IMR-90 (cell line): ENCODE measurements around the gene GSTT2B. TPM values are rescaled to one million over a fixed set of nuclear protein-coding genes. Genes with fewer than 3 reads are reported as not detected.

Experiments used
- polyA plus RNA-seq, 3 experiments: library from polyadenylated mRNA; depleted of rRNA; stranded (reverse); fragments of >200 nt; gene quantifications; 2 replicates each; pipeline ENCODE4 v1.2.3, GENCODE V29; 2012; ENCODE audit warnings: low replicate concordance in 1 of 3
- total RNA-seq: library from RNA; depleted of rRNA; stranded (reverse); fragments of >200 nt; gene quantifications from 2 replicates; pipeline ENCODE4 v1.2.3, GENCODE V29; 2012
- TF ChIP-seq, protein P1 (sequence below): conservative IDR thresholded peaks from 2 replicates; pipeline ENCODE4 v1.5.1; 2012; ENCODE audit warnings: mild to moderate bottlenecking, low read depth, low read length, improper control_type of control experiment

GSTT2B gene
- total and polyA plus RNA-seq, 2 of the 4 experiments (the other 2 are of a cell fraction), result 15.1 to 77.0 TPM

DNA sequence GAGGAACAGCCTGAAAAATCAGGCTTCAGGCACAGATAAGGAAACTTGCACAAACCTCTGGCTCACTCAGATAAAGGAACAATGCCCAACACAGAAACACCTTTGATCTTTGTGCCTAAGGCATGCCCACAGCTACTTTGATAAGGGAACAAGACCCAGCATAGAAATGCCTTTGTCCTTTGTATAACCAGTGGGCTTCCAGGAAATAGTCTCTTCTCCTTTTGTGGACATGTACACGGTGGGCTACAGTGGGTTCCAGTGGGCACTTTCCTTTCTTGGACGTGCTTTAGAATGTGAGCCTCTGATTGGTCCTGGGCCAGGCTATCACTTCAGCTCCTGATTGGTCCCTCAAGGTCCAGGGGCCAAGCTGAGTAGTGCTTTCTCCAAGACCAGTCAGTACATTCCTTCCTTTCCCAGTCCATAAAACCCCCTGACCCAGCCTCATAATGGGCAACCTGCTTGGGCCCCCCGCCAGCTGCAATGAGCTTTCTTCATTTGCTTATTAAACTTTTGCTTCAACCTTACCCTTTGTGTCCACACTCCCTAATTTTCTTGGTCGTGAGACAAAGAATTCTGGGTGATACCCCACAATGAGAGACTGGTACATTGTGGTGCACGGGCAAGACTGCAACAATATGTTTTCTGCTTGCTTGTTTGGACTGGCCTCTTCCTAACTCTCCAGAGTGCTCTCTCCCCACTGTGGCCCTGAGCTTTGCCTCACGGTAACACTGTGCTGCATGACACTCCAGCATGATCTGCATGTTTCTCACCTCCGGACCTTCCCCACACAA, 48.4 kb upstream of the GSTT2B start (continued):
- TF ChIP-seq, protein P1, sequence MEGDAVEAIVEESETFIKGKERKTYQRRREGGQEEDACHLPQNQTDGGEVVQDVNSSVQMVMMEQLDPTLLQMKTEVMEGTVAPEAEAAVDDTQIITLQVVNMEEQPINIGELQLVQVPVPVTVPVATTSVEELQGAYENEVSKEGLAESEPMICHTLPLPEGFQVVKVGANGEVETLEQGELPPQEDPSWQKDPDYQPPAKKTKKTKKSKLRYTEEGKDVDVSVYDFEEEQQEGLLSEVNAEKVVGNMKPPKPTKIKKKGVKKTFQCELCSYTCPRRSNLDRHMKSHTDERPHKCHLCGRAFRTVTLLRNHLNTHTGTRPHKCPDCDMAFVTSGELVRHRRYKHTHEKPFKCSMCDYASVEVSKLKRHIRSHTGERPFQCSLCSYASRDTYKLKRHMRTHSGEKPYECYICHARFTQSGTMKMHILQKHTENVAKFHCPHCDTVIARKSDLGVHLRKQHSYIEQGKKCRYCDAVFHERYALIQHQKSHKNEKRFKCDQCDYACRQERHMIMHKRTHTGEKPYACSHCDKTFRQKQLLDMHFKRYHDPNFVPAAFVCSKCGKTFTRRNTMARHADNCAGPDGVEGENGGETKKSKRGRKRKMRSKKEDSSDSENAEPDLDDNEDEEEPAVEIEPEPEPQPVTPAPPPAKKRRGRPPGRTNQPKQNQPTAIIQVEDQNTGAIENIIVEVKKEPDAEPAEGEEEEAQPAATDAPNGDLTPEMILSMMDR, result no peak
